Mammary epithelial cell (primary cell): ENCODE results near the gene AS3MT.

Experiments
- EZH2 ChIP-seq: IDR thresholded peaks from 2 replicates; pipeline ENCODE4 v1.6.1; 2012; ENCODE audit warnings: low read length, inconsistent platforms, borderline replicate concordance
- TF ChIP-seq, protein P1 (sequence below), 2 donors: IDR thresholded peaks in 1 of 2; conservative IDR thresholded peaks in 1 of 2; 2 replicates each; pipeline ENCODE4 v1.5.1; 2011 to 2012; ENCODE audit warnings: inconsistent platforms in 2 of 2, low read length in 2 of 2, mild to moderate bottlenecking in 2 of 2, control low read depth in 1 of 2, low read depth in 1 of 2; ENCODE audit not compliant: insufficient read depth in 1 of 2; ENCODE audit errors: extremely low read depth in 1 of 2

GRCh38 chr10:102850025-102850518 is 19.2 kb upstream of the AS3MT start:
- TF ChIP-seq, protein P1, sequence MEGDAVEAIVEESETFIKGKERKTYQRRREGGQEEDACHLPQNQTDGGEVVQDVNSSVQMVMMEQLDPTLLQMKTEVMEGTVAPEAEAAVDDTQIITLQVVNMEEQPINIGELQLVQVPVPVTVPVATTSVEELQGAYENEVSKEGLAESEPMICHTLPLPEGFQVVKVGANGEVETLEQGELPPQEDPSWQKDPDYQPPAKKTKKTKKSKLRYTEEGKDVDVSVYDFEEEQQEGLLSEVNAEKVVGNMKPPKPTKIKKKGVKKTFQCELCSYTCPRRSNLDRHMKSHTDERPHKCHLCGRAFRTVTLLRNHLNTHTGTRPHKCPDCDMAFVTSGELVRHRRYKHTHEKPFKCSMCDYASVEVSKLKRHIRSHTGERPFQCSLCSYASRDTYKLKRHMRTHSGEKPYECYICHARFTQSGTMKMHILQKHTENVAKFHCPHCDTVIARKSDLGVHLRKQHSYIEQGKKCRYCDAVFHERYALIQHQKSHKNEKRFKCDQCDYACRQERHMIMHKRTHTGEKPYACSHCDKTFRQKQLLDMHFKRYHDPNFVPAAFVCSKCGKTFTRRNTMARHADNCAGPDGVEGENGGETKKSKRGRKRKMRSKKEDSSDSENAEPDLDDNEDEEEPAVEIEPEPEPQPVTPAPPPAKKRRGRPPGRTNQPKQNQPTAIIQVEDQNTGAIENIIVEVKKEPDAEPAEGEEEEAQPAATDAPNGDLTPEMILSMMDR (conservative IDR thresholded peaks at IDR 0.05 in 1 of 2, IDR thresholded peaks at IDR 0.05 in 1 of 2; ENCODE audit: extremely low read depth in 1 of 2, insufficient read depth in 1 of 2, low read depth in 1 of 2, low read length in 2 of 2): no peak
- no peak for TF ChIP-seq EZH2
